Endometrial microvascular endothelial cells (primary cell): Measurements from ENCODE around the gene VTI1B. TPM values are rescaled to one million over a fixed set of nuclear protein-coding genes. Genes with fewer than 3 reads are reported as not detected.

Experiments
- in situ Hi-C: cut with HindIII; loops from 2 replicates; pipeline ENCODE4 v1.10.0; 2017; ENCODE audit warnings: low sequenced_read_pairs, low pct_unique_long_range_greater_than_20kb; ENCODE audit errors: inconsistent ontology term
- total RNA-seq: library from RNA; depleted of rRNA; stranded (reverse); fragments of >200 nt; gene quantifications from one replicate; pipeline ENCODE4 v1.2.3, GENCODE V29; 2015; ENCODE audit errors: inconsistent ontology term

Gene VTI1B
- total RNA-seq, 1 donor from 2014 or later: 39.6 TPM

DNA sequence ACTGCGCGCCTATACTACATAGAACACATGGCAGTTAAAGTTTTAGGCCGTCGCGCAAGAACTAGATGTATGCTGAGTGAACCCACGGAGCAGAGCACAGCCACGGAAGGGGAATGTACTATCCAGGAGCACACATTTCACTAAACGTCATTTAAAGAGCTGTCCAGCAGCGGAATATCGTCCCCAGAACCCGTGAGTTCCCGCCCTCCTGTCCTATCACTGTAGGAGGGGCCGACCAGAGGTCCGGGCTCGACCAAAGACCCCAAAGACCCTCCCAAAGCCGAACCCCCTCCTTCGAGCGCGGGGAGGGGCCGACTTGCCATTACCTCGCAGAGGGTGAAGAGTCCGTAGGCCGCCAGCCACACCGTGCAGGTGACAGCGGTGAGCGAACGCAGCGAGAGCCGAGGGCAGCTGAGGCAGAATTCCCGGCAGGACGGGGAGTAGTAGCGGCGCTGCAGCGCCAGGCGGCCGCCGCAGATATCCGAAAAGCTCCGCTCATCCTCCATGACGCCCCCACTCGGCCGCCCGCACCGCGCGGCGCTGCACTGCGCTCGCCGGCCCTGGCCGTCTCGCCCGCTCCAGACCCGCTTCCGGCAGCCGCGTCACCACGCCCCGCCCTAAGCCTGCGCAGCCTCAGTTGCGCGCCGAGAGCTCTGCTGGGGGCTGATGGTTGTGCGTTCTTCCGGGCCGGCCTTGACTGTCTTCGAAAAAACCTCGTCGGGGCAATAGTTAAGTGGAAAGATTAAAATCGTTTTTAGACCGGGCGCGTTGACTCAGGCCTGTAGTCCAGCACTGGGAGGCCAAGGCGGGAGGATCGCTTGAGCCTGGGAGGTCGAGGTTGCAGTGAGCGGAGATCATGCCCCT lies 74.5 kb downstream of the VTI1B start, which contains the start of gene PIGH:
TSS of gene PIGH (minus strand) at position 571 of the 864 bp plus-strand sequence. CDS start at position 506, 65 bp downstream.
- in situ Hi-C loops: no loop called here

Other genes starting within 250 kb of the VTI1B start
- 4.5 TPM for gene TMEM229B, start 185.9 kb downstream of the VTI1B start, total RNA-seq
- 3.6 TPM for gene PLEKHH1, start 141.3 kb downstream of the VTI1B start, total RNA-seq
- 22.8 TPM for gene PIGH, start 74.4 kb downstream of the VTI1B start, total RNA-seq
- gene ARG2, start 54.7 kb downstream of the VTI1B start, total RNA-seq: 29.2 TPM
- gene RDH11, start 21.1 kb upstream of the VTI1B start, total RNA-seq: 92.6 TPM
- not detected for gene RDH12, start 27.3 kb upstream of the VTI1B start, total RNA-seq
- gene ZFYVE26, start 142.0 kb upstream of the VTI1B start, total RNA-seq: 20.9 TPM
- gene RAD51B, start 145.1 kb upstream of the VTI1B start, total RNA-seq: 16.4 TPM